Jurkat, Clone E6-1 (cell line): ENCODE measurements around the gene MPI.

Source experiments
- DNase-seq: peaks from one replicate; pipeline ENCODE4 v3.0.0-alpha.2; 2011; ENCODE audit warnings: low read depth, low spot score
- H3K4me3 ChIP-seq: 2 replicates; pipeline ENCODE4 v1.5.1; 2011; ENCODE audit warnings: mild to moderate bottlenecking, low read length, control low read depth, moderate library complexity

The MPI gene

DNA sequence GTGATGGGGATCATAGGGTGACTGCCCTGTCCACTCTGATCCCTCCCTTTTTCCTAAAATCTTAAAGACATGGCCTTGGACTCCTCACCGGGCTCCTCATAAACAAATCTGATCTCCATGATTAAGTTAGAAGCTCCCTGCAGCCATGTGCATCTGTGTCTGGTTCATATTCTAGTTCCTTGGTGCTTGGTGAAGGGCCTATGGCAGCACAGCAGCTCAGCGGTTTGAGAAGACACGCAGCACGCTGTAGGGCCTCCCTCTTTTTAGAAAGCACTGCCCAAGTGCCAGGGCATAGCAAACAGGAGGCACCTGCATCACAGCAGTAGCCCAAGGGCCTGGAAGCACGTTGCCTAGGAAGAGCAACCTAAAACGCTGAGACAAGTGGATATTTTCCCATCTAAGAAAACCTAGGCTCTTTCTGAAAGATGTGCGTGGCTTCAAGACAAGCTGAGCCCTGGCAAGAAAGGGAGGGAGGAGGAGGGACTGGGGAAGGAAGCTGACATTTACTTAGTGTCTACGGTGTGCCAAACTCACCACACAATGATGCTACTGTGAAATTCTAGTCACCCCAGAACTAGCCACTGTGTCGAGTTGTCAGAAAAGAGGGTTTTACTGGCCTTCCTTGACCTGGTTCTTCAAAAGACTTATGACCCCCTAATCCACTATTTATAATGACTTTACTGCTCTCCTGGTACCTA lies 32.0 kb upstream of the MPI start:
- DNase-seq: no peak
- no peak overlapping the region for H3K4me3 ChIP-seq

DNA sequence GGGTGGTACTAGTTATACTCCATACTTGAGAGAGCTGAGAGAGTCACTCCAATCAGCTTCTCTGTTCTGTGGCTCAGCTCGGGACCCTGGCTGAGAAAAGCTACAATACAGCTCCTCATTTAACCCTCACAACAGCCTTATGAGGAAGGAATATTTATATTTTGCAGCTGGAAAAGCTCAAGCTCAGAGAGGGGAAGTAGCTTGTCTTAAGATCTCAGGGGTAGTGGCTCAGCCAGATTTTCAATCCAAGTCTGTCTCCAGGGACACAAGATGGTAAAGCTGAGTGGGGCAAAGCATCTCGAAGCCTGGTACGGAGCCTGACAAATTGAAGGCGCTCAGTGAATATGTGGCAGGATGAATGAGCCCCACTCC lies 31.5 kb upstream of the MPI start:
- DNase-seq: no peak
- H3K4me3 ChIP-seq: no peak overlapping the region

DNA sequence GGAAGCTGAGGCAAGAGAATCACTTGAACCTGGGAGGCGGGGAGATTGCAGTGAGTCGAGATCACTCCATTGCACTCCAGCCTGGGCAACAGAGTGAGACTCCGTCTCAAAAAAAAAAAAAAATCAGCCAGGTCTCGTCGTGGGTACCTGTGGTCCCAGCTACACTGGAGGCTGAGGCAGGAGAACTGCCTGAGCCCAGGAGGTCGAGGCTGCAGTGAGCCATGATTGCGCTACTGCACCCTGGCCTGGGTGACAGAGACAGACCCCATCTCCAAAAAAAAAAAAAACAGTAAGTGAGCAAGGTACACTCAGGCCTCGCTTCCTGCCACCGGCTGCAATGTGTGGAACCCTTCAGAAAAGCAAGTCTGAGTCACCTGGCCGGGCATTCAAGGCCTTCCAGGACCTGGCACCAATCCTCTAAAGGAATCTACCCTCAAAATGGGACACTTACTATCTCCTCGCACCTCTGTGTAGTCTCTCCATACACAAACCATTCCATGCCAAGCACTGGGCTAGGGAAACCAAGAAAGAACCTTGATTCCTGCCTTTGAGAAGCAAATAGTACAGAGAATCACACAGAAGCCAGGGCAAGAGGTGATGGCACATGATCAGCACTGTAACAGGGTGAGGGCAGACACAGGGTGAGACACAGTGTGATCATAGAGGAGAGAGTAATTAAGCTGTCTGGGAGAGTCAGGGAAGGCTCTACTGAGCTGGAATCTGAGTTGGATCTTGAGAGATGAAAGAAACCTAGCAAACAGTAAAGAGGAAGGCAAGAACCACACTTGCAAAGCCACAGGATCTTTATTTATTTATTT lies 26.4 kb upstream of the MPI start:
- H3K4me3 ChIP-seq: no peak overlapping the region

DNA sequence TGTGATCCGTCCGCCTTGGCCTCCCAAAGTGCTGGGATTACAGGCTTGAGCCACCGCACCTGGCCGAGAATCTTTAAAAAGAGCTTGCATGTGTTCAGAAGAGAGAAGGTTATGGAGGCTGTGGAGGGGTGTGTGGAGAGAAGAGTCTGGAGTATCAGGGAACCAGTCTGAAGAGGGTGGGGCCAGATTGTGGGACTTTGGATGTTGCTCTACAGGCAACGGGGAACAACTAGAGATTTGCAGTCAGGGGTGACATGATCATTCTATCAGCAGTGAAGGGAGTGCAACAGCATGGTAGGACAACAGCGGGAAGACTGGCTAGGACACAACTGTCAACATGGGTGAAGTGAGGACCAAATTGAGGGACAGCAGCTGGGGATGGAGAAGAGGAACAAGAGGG lies 25.5 kb upstream of the MPI start:
- no peak overlapping the region for H3K4me3 ChIP-seq
- DNase-seq: no peak

More for the DNA sequence above, 26.4 kb upstream of the MPI start:
- no peak for DNase-seq

DNA sequence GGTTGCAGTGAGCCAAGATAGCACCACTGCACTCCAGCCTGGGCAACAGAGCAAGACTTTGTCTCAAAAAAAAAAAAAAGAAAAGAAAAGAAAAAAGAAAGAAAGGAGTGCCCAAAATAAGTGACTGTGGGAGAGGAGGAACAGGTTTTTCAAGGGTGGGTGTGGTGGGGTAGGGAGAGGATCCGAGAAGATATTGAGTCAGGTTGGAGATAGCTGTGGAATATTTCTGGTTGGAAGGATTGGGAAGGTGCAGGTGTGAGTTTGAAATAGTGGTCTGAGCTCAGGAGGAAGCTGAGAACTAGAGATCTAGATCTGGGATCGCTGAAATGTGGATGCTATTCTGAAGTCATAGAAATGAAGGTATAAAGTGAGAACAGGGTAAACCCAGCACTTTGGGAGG lies 24.5 kb upstream of the MPI start:
- DNase-seq: no peak
- H3K4me3 ChIP-seq: no peak overlapping the region

DNA sequence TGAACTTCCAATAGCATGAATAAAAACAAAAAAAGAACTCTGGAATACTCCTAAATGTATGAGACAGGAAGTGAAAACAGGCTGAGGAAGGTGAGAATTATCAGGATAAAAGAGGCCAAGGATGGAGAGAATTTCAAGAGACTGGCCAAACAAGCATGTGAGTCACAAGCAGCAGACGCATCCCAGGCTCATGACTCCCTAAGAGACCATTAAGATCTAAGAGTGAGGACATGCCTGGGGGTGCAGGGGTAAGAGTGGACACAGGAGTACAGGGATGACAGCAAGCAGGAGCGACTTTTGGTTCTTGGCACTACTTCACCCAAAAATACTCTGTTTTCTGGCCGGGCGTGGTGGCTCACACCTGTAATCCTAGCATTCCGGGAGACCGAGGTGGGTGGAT lies 23.8 kb upstream of the MPI start:
- DNase-seq: no peak

DNA sequence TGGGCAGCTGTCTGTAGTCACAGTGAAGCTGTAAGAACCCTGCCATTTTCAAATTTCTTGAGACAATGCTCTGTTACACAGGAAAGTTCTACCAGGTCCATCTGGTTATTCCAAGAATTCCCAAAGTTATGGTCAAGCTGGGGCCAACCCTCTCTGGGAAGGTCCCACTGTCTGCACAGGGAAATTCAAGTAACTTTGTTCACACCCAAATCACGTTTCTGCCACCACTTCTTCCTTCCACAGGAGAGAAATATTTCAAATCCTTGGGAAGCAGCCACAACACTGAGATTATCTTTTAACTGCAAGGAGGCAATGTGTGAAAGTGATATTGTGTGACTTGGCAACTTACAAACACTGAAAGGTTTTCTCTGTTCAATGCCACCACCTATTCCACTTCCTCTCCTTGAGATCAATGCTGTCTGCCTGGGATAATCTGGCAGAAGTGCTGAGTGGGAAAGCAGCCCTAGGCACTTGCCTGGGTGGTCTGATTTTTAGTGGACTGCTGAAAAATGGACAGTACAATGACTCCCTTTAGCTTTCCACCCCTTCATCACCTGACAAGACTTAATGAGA lies 22.3 kb upstream of the MPI start:
- DNase-seq: no peak
- no peak overlapping the region for H3K4me3 ChIP-seq

More for the DNA sequence above, 23.8 kb upstream of the MPI start:
- no peak overlapping the region for H3K4me3 ChIP-seq

DNA sequence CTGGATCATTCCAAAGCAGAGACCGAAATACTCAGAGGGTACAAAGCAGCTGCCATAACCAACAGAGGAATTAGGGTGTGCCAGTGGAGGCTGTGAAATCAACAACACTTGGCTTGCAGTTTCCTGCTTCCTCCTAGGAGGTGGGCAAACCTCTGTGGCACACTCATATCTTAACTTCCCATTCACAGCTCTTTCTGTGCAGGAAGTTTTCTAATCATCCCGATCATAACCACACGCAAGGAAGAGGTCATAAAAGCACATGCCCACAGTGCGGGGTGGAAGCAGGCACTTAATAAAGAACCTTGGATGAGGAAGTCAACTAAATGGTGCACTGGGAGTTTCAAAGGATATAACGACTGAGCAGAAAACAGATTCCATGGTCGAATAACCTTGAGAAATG lies 21.8 kb upstream of the MPI start:
- H3K4me3 ChIP-seq: no peak overlapping the region
- peak; percentile 38 for DNase-seq

DNA sequence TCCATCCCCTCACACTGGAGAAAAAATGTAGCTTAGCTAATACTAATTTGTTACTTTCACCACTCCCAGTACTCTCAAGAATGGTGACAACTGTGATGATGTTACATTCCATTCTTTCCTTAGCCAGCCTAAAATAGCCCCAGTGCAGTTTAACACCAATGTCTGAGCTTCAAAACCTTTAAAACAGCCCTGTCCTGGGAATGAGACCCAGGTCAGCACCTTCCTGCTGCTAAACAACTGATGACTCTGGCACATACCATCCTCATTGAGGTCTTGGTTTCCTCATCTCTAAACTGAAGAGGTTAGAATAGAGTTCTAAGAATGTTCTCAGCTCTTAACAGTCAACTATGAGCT lies 20.5 kb upstream of the MPI start:
- H3K4me3 ChIP-seq: no peak overlapping the region
- DNase-seq: no peak

DNA sequence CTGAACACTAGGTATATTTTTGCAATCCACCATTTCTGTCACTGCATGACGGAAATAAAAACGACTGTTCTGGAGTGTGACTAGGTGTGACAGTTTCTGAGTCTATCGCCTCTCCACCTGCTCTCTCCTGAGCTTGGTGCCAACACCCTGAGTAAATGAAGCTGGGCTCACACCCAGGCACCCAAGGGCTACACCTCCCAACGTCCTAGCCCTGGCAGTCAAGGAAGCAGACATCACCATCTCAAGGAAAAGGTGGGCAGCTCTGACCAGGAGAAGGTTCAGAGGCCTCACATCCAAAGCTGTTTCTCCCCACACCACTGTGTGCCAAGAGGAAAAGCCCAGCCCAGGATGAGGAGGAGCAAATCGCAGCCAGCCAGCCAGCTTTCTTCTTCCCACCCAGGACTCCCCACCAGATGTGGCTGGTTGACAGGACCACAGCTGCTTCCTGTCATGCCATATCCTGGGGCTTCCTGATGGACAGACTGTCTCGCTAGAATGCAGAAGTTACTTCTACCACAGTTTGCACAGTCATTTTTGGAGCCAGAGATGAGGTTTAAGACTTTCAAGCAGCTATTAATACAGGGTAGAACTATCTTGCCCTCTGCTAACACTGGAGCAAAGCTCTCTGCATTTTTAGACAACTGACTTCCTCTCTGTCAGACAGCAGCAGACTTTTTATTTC lies 20.0 kb upstream of the MPI start:
- no peak overlapping the region for H3K4me3 ChIP-seq
- no peak for DNase-seq

DNA sequence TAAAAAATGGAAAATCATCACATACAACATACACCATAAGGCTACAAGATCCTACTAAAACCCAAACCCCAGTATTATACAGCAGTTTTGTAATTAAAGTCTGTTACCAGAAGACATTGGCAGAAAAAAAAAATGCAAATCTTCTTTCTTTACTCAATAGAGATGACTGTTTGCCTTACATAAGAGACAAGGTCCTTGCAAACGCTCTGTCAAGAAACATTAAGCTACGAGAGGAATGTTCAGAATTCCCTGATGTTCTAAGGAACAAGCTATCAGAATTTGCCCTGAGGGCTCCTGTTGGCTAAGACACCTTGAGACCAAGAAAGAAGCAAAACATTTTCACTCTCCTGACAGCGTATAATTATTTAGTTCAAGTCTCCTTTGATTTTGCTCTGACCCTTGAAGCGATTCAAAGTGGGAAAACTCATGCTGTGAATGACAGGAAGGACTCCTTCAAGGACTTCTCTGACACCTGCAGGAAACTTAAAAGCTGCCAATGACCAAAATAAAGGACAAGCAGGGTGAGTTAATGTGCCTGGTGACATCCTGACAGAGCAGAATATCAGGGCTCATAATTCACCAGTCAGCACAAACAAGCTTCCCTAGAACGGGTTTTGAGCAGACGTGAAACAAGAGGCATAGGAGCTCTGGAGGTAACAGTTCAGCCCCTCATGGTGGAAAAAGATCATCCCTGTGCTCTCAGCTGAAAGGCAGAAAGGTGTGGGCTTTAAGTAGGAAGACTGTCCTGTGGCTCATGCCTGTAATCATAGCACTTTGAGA lies 19.2 kb upstream of the MPI start:
- H3K4me3 ChIP-seq: no peak overlapping the region

DNA sequence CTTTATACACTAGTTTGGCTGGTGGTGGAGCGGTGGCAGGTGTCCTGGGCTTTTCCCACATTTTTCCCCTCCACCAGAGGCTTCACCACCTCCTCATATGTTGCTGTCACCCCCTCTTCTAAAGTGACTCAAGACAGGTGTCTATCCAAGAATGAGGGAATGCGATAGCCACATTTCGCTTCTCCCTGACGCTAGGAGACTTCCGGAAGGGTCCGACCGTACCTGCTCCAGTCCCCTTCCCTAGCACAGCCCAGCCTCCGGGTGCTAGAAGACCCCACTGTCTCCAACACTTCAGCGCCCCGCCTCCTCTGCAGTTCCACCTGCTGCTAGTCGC lies 17.2 kb upstream of the MPI start:
- H3K4me3 ChIP-seq: peak overlapping the region; percentile 91
- DNase-seq: no peak

More for the DNA sequence above, 19.2 kb upstream of the MPI start:
- no peak for DNase-seq

DNA sequence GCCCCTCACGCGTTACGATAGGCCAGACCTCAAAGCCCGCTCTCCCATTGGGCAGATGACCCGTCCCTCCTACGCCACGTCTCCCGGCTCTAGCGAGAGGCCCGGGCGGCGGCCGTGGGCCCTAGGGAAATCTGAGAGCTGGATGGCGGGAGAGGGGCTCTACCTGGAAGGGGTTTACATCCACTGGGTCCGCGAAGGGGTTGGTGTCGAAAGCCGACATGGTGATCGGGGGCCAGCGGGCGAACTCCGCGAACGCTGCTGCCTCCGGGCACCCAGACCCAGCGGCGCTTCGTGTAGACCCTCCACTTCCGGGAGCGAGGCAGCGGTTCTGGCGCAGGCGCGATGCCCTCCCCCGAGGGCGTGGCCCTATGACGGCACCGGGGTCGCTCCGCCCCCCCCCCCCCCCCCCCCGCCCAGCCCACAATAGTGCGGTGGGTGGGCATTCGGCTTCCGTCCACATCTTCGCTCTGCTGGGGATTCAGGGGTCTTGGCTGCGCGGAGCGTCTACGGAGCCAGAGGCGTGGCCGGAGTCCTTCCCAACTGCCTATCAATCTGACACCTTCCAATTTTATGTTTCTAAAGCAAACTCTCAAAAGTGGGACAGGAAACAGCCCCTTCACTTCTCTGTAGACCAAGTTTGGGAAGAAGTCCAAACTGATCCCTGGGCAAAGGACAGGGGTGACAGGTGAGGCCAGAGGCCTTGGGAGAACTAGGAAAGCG lies 16.6 kb upstream of the MPI start, which contains the start of gene SCAMP2:
TSS of gene SCAMP2 (minus strand) at position 330 of the 720 bp plus-strand sequence. CDS start at position 220, 110 bp downstream.
- H3K4me3 ChIP-seq: peak within 1 kb of the TSS; percentile 91
- DNase-seq: peak; percentile 92

DNA sequence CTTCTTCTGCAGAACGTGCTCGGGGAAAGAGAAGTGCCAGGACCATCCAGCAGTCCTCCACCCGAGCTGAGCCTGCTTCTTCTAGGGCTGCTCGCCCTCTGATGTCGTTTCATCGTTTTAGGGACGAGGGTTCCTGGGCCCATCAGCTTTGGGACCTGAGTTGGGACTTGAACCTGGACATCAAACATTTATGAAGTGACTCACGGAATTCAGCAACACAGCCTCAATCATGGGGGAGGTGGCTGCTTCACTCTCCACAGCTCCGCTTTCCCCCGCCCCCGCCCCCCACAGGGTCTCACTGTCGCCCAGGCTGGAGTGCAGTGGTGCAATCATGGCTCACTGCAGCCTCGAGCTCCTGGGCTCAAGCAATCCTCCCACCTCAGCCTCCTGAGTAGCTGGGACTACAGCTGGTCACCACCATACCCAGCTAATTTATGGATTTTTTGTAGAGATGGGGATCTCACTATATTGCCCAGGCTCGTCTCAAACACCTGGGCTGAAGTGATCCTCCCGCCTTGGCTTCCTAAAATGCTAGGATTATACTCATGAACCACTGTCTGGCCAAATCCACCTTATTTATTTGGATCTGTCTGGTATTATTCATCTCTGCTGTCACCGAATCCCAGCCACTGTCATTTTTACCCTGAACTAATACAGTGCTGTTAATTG lies 16.0 kb upstream of the MPI start:
- DNase-seq: no peak
- peak overlapping the region; percentile 91 for H3K4me3 ChIP-seq

DNA sequence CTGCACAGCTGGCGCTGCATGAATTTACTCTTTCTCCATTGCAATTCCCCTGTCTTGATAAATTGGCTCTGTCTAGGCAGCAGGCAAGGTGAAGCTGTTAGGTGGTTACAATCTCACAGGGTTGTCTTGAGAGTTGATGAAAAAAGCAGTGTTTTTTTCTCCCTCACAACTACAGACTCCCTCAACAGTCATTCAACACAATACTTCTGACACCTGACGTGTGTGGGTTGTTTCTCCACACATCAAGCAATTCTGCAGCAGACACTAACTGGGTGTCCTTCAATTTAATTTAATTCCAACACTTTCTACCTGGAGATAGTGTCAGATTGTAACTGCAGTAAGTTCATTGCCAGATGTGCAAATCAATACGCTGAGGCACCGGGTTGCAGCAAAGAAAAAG lies 11.6 kb upstream of the MPI start:
- no peak for DNase-seq
- H3K4me3 ChIP-seq: no peak overlapping the region

DNA sequence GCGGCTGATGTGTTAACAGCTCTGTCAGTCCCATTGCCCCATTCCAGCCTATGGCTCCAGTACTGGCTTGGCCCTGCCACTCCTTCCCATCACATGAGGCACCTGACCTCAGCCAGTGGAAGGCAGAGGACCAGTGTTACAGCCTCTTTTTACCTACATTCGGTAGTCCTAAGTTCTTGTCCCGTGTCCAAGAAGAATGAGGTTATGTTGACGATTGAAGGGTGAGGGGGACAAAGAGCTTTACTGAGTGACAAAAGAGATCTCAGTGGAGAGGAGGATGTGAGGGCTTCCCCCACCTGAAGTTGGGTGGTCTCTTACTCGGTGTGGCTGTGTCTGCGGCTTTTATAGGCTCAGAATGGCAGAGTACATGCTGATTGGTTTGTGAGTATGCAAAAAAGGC lies 7.3 kb upstream of the MPI start:
- no peak overlapping the region for H3K4me3 ChIP-seq
- DNase-seq: no peak

DNA sequence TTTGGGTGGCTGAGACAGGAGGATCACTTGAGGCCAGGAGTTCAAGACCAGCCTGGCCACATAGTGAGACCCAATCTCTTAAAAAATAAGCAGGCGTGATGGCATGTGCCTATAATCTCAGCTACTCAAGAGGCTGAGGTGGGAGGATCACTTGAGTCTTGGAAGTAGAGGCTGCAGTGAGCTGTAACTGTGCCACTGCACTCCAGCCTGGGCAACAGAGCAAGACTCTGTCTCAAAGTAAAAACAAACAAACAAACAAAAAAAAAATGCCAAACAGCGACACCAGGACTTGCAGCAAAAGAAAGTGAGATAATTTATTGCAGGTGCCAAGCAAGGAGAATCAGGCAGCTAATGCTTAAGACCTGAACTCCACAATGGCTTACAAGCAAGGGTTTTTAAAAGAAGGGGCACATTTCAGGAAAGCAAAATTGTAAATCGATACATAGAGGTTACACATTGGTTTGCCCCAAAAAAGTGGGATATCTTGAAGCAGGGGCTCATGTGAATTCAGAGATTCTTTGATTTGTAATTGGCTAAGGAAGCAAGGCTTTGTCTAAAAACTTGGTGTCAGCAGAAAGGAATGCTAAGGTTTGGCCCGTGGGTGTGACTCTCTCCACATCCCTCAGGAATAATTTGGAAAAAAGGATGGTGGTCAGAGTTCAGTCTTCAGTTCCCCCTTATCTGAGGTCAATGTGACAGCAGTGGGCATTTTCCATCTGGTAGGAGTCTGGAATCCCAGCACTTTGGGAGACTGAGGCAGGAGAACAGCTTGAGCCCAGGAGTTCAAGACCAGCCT lies 5.2 kb upstream of the MPI start:
- no peak for DNase-seq
- H3K4me3 ChIP-seq: no peak overlapping the region
